GM10266 (cell line): Measurements from ENCODE around the gene RCSD1.
A peak's percentile ranks its signal among the peaks of the same experiment; 100 is the strongest.

Source experiments
- DNase-seq: peaks from one replicate; pipeline ENCODE4 v3.0.0; 2012; ENCODE audit errors: extremely low spot score
- CTCF ChIP-seq: IDR thresholded peaks from 2 replicates; pipeline ENCODE4 v1.5.1; 2012; ENCODE audit warnings: mild to moderate bottlenecking, low read depth; ENCODE audit not compliant: control insufficient read depth, insufficient read depth; ENCODE audit errors: missing control alignments

Gene RCSD1

GRCh38 chr1:167704715-167705114 lies 74.7 kb downstream of the RCSD1 start:
- TF ChIP-seq CTCF: no peak
- DNase-seq: no peak

GRCh38 chr1:167705250-167705649 lies 75.2 kb downstream of the RCSD1 start:
- no peak for DNase-seq
- no peak for TF ChIP-seq CTCF

GRCh38 chr1:167706363-167706762 lies 76.3 kb downstream of the RCSD1 start:
- no peak for DNase-seq
- TF ChIP-seq CTCF: no peak

GRCh38 chr1:167706931-167707877 lies 77.2 kb downstream of the RCSD1 start:
- no peak for TF ChIP-seq CTCF

GRCh38 chr1:167707942-167708341 lies 77.9 kb downstream of the RCSD1 start:
- DNase-seq: no peak

More at GRCh38 chr1:167706931-167707877, 77.2 kb downstream of the RCSD1 start:
- DNase-seq: peak; percentile 40

GRCh38 chr1:167708940-167709389 lies 78.9 kb downstream of the RCSD1 start:
- no peak for DNase-seq
- TF ChIP-seq CTCF: no peak

More at GRCh38 chr1:167707942-167708341, 77.9 kb downstream of the RCSD1 start:
- no peak for TF ChIP-seq CTCF

GRCh38 chr1:167710836-167711235 lies 80.8 kb downstream of the RCSD1 start:
- no peak for TF ChIP-seq CTCF
- DNase-seq: no peak
